HEK293 (cell line): ENCODE results near the gene MIA3.

Experiments used
- CTCF ChIP-seq: fragments of 450-650 bp; formaldehyde crosslinking; IDR thresholded peaks from 2 replicates; pipeline ENCODE4 v1.5.1; 2016; ENCODE audit warnings: missing biosample characterization, missing genetic modification characterization
- ZNF777 ChIP-seq: fragments of 450-650 bp; formaldehyde crosslinking; IDR thresholded peaks from 2 replicates; pipeline ENCODE4 v1.5.1; 2017; ENCODE audit warnings: missing biosample characterization, missing genetic modification characterization, borderline replicate concordance

- TF ChIP-seq ZNF777 (tag by site-specific recombination) (no peak), CTCF (tag by site-specific recombination) (no peak)
Measured at GRCh38 chr1:222610728-222611127, 7.2 kb upstream of the MIA3 start.
